Naive thymus-derived CD8-positive, alpha-beta T cell (primary cell): ENCODE results near the gene ASCL4. TPM values are rescaled to one million over a fixed set of nuclear protein-coding genes. Genes with fewer than 3 reads are reported as not detected.

ENCODE experiments used
- ATAC-seq, 2 donors: fragments of 150-1000 bp; cut with Tn5 transposase in 1 of 2; sonication (Bioruptor Pico), chemical (Tn5 transposase) in 1 of 2; 1 replicate in 1 of 2; 2 replicates in 1 of 2; pipeline ENCODE4 v1.10.0; 2021; ENCODE audit warnings: mild to moderate bottlenecking in 2 of 2, moderate library complexity in 2 of 2
- POLR2A ChIA-PET: fragments of 350-600 bp; sonication (Branson Sonifier 250); formaldehyde crosslinking; loops from one replicate; lab custom pipeline; 2021; ENCODE audit warnings: antibody characterized with exemption; lab: Charles Lee
- DNase-seq, 10 donors: peaks; one replicate each; pipeline versions ENCODE4 v3.0.0 to v3.0.0-alpha.2; 2020 to 2022
- H3K27ac Mint-ChIP-seq, 10 donors: one replicate each; pipeline ENCODE4 v1.8.0; 2020 to 2022; ENCODE audit warnings: mild to moderate bottlenecking in 10 of 10, mixed read lengths in 10 of 10, moderate library complexity in 4 of 10, inconsistent platforms in 1 of 10
- H3K27me3 Mint-ChIP-seq, 5 donors: one replicate each; pipeline ENCODE4 v1.8.0; 2021 to 2022; ENCODE audit warnings: mixed read lengths in 5 of 5
- H3K36me3 Mint-ChIP-seq, 3 donors: one replicate each; pipeline ENCODE4 v1.8.0; 2020 to 2022; ENCODE audit warnings: mixed read lengths in 3 of 3, mild to moderate bottlenecking in 2 of 3, inconsistent platforms in 1 of 3
- H3K4me1 Mint-ChIP-seq, 4 donors: one replicate each; pipeline ENCODE4 v1.8.0; 2021 to 2022; ENCODE audit warnings: mixed read lengths in 4 of 4
- H3K4me3 Mint-ChIP-seq, 10 donors: one replicate each; pipeline ENCODE4 v1.8.0; 2020 to 2022; ENCODE audit warnings: mild to moderate bottlenecking in 10 of 10, mixed read lengths in 10 of 10, moderate library complexity in 6 of 10, inconsistent platforms in 1 of 10
- H3K9me3 Mint-ChIP-seq, 9 donors: one replicate each; pipeline ENCODE4 v1.8.0; 2020 to 2022; ENCODE audit warnings: mixed read lengths in 9 of 9, mild to moderate bottlenecking in 3 of 9, inconsistent platforms in 1 of 9, moderate library complexity in 1 of 9
- polyA plus RNA-seq, 3 donors: library from polyadenylated mRNA; unstranded; fragments of 300-500 nt; fragmentation: Illumina TruSeq; gene quantifications; one replicate each; pipeline ENCODE4 v1.2.3, GENCODE V29; 2021
- total RNA-seq, 8 experiments: library from RNA in 2 of 8; stranded (reverse) in 2 of 8; gene quantifications; one replicate each; pipeline ENCODE4 v1.2.3 and lab custom pipeline; 2021 to 2026

Gene ASCL4
- total and polyA plus RNA-seq, 5 experiments from 2014 or later: not detected

DNA sequence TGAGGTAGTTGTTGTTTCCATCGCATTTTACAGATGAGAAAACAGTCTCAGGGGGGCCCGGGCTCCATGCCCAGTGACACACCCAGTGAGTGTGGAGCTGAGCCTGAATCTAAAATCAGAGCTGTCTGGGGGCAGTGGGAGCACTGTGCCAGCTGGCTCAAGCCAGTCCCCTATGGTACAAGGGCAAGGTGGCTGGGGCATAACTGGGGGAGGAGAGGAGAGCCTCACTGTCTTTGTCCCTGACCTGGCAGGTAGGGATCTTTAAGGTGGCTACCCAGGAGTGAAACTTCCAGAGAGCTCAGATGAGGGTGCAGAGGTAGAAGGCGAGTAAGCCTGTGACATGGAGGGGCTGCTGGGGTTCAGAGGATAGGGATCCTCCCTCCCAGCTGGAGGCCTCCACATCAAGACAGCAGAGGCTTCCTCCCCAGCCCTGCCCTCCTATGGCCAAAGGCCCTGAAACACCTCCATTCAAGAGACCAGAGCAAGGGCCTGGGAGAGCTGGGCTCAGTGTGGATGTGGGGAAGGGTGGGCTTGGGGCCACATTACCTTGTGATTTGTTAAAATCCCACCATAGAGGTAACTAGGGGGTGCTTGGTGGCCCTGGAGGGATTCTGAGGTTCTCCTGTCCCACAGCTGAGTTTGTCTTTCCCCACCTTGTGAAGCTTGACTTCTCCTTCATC lies 33.1 kb downstream of the ASCL4 start:
- peaks cover 6 to 21% (median 20%) of the 10 kb centered on the region in 5 donors for H3K27me3 Mint-ChIP-seq
- no peaks in the 10 kb centered on the region for H3K4me1 Mint-ChIP-seq
- POLR2A ChIA-PET: no interaction called here
- H3K9me3 Mint-ChIP-seq: no peaks in the 10 kb centered on the region
- ATAC-seq (no peak), DNase-seq (no peak)
- H3K27ac Mint-ChIP-seq: no peak overlapping the region
- H3K36me3 Mint-ChIP-seq: no peaks in the 10 kb centered on the region
- no peak overlapping the region for H3K4me3 Mint-ChIP-seq

DNA sequence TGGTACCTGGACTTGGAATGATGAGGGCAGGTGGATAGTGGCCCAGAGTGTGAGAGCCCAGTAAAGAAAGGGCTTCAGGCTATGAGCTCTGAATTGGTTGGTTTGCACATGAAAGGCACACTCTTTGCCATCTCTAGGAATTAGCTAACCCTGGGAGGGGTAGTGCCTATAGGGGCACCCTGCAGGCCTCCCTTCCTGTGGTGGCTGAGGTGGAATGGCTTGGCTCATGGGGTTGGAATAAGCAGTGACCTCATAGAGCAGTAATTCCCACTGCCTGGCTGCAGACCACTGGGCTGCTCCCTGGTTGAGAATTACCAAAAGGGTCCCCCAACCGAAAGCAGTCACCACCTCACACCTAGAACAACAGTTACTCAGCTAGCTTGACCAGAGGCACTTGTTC lies 42.7 kb downstream of the ASCL4 start:
- Mint-ChIP-seq H3K4me1 (no peaks in the 10 kb centered on the region), H3K27me3 (peaks cover 2 to 14% (median 10%) of the 10 kb centered on the region in 5 donors), H3K9me3 (peaks cover 8 to 41% (median 22%) of the 10 kb centered on the region in 9 donors), H3K36me3 (peaks cover 0 to 17% (median 0%) of the 10 kb centered on the region in 3 donors), H3K4me3 (no peak overlapping the region), H3K27ac (no peak overlapping the region)
- POLR2A ChIA-PET: no interaction called here
- ATAC-seq (no peak), DNase-seq (no peak)

DNA sequence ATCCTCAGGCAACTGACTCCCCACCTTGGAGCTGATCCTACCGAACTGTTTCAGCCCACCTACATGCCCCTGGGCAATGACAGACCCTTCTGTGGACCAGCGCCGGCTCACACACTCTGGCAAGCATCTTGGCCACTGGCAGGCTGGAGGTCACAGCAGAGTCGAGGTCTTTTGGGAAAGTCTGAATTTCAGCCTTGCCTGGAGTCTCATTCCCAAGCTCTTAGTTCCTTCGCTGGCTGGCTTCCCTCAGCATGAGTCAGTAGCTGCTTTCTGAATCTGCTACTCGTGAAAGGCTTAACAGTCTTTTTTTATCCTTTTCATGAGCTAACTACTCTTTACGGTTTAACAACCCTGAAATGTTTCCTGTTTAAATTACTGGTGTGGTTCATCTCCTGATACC lies 44.5 kb downstream of the ASCL4 start:
- Mint-ChIP-seq H3K4me1 (peaks cover 0 to 2% (median 0%) of the 10 kb centered on the region in 4 donors), H3K27ac (no peak overlapping the region), H3K9me3 (peaks cover 8 to 59% (median 22%) of the 10 kb centered on the region in 9 donors), H3K27me3 (peaks cover 4 to 31% (median 22%) of the 10 kb centered on the region in 5 donors), H3K36me3 (peaks cover 0 to 32% (median under 1%) of the 10 kb centered on the region in 3 donors), H3K4me3 (no peak overlapping the region)
- ATAC-seq (no peak), DNase-seq (no peak)
- POLR2A ChIA-PET: no interaction called here

DNA sequence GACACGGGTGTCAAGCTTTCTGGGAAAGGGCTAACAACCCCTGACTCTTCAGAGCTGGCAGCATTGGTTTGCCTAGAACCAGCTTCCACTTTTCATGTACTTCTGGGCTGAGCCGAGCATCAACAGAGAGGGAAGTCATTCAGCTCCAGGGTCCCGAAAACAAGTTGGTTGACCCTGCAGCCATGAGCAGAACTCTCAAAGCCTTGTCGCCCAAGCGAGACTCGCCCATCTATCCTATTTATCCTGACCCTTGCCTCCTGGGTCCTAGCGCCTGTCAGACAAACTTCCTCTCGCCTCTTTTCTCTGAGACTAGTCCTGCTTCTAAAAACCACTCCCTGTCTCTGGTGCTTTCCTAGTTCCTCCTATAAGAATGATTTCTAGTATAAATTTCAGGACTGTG lies 47.9 kb downstream of the ASCL4 start:
- no peak overlapping the region for H3K27ac Mint-ChIP-seq
- DNase-seq (no peak), ATAC-seq (no peak)
- peaks cover 4 to 23% (median 20%) of the 10 kb centered on the region in 5 donors for H3K27me3 Mint-ChIP-seq
- no peak overlapping the region for H3K4me3 Mint-ChIP-seq
- peaks cover 0 to 2% (median 0%) of the 10 kb centered on the region in 4 donors for H3K4me1 Mint-ChIP-seq
- peaks cover 0 to 57% (median 10%) of the 10 kb centered on the region in 3 donors for H3K36me3 Mint-ChIP-seq
- peaks cover 12 to 76% (median 40%) of the 10 kb centered on the region in 9 donors for H3K9me3 Mint-ChIP-seq
- POLR2A ChIA-PET: no interaction called here

Other genes with a start within 250 kb of the ASCL4 start
- 10 to 100 TPM; 33.3 to 35.6 TPM for gene PWP1, start 88.9 kb upstream of the ASCL4 start, total RNA-seq
- gene PWP1, start 88.9 kb upstream of the ASCL4 start, polyA plus RNA-seq: 10 to 100 TPM; 70.5 to 75.6 (median 75.5) TPM
- gene PRDM4, start 13.6 kb upstream of the ASCL4 start, total RNA-seq: 10 to 100 TPM; 33.8 to 40.4 TPM
- 10 to 100 TPM; 11.1 to 19.1 (median 11.4) TPM for gene PRDM4, start 13.6 kb upstream of the ASCL4 start, polyA plus RNA-seq